Left hindlimb (tissue), 1 donor: ENCODE results near the gene CARHSP1.
"Not testable (repeated sequence)": the region's sequence is repeated elsewhere in the genome, so short reads cannot be mapped to it uniquely, and the experiment has no call there.

ENCODE experiments used
- DNase-seq: peaks from one replicate; pipeline ENCODE4 v3.0.0-alpha.2; 2018

CARHSP1 gene

GRCh38 chr16:8819411-8820034, 49.3 kb downstream of the CARHSP1 start:
- DNase-seq = no peak

- DNase-seq = no peak
These were observed 50.1 kb downstream of the CARHSP1 start for GRCh38 chr16:8818504-8819270.

GRCh38 chr16:8816967-8817655, 51.7 kb downstream of the CARHSP1 start:
- DNase-seq = no peak

- DNase-seq = no peak
These were observed 54.6 kb downstream of the CARHSP1 start for GRCh38 chr16:8814095-8814806.

GRCh38 chr16:8812162-8812843, 56.5 kb downstream of the CARHSP1 start:
- no peak for DNase-seq

- no peak for DNase-seq
These were observed 60.0 kb downstream of the CARHSP1 start for GRCh38 chr16:8808613-8809353.

GRCh38 chr16:8808009-8808408, 60.8 kb downstream of the CARHSP1 start:
- no peak for DNase-seq

GRCh38 chr16:8807189-8807588, 61.6 kb downstream of the CARHSP1 start:
- DNase-seq = no peak

GRCh38 chr16:8806272-8806983, 62.4 kb downstream of the CARHSP1 start:
- no peak for DNase-seq

- no peak for DNase-seq
These were observed 64.5 kb downstream of the CARHSP1 start for GRCh38 chr16:8804313-8804712.

GRCh38 chr16:8803733-8804132, 65.1 kb downstream of the CARHSP1 start:
- DNase-seq = not testable (repeated sequence)
